GM12878 (cell line): ENCODE data around the gene IL1RAPL1. TPM values are rescaled to one million over a fixed set of nuclear protein-coding genes. Genes with fewer than 3 reads are reported as not detected.

Experiments used
- ATAC-seq: fragments of 200-7000 bp; cut with Tn5 transposase; 3 replicates; pipeline ENCODE4 v1.9.1; 2020; ENCODE audit warnings: mild to moderate bottlenecking, moderate library complexity
- BruUV-seq: library from RNA; stranded (reverse); fragments of 400-500 nt; replicated peaks from 2 replicates; lab custom pipeline; 2021; lab: Mats Ljungman, UMichigan
- CTCF ChIA-PET: fragments of 300-600 bp; sonication (Branson Sonifier 250); formaldehyde crosslinking; extraction: SDS; loops from one replicate; lab custom pipeline; 2021; ENCODE audit warnings: inconsistent platforms; lab: Yijun Ruan, JAX
- POLR2A ChIA-PET: fragments of 350-600 bp; formaldehyde crosslinking; extraction: SDS; loops from one replicate; lab custom pipeline; 2021; ENCODE audit warnings: inconsistent platforms; lab: Charles Lee
- RAD21 ChIA-PET: fragments of 300-600 bp; sonication (Branson Sonifier 250); formaldehyde crosslinking; loops from one replicate; lab custom pipeline; 2023; ENCODE audit warnings: antibody characterized with exemption; ENCODE audit not compliant: unreplicated experiment; lab: Charles Lee
- SMC1A ChIA-PET: fragments of 300-600 bp; sonication (Branson Sonifier 250); formaldehyde crosslinking; loops from one replicate; lab custom pipeline; 2023; ENCODE audit not compliant: unreplicated experiment, uncharacterized antibody; lab: Charles Lee
- DNase-seq: peaks from one replicate; pipeline ENCODE4 v3.0.0-alpha.2; 2011; ENCODE audit warnings: low read depth, low spot score
- FAIRE-seq: peaks from 3 replicates; lab custom pipeline; 2011; peaks lifted over from hg19 to GRCh38; lab: Jason Lieb, UNC
- H2AFZ ChIP-seq: 2 replicates; pipeline ENCODE4 v1.6.0; 2011; ENCODE audit warnings: low read depth, low read length, control low read depth; ENCODE audit not compliant: control insufficient read depth
- H3K27ac ChIP-seq: 2 replicates; pipeline ENCODE4 v1.5.1; 2011; ENCODE audit warnings: control low read depth; ENCODE audit not compliant: control insufficient read depth, insufficient read depth
- H3K27me3 ChIP-seq, 2 experiments: replicated peaks in 1 of 2; 2 replicates each; pipeline versions ENCODE4 v1.6.0 to v1.6.1; 2011; ENCODE audit warnings: low read length in 1 of 2; ENCODE audit not compliant: control insufficient read depth in 2 of 2, insufficient read depth in 2 of 2
- H3K36me3 ChIP-seq, 2 experiments: 2 replicates each; pipeline ENCODE4 v1.5.1; 2011; ENCODE audit warnings: low read length in 1 of 2; ENCODE audit not compliant: control insufficient read depth in 2 of 2, insufficient read depth in 2 of 2
- H3K4me1 ChIP-seq: 2 replicates; pipeline ENCODE4 v1.6.1; 2011; ENCODE audit warnings: mild to moderate bottlenecking, low read length, moderate library complexity, mixed read lengths; ENCODE audit not compliant: control insufficient read depth, insufficient read depth
- H3K4me2 ChIP-seq: 2 replicates; pipeline ENCODE4 v1.6.0; 2011; ENCODE audit warnings: control low read depth; ENCODE audit not compliant: control insufficient read depth, insufficient read depth
- H3K4me3 ChIP-seq: fragments of 200-600 bp; sonication (generic); 2 replicates; pipeline ENCODE4 v1.5.1; 2016
- H3K79me2 ChIP-seq: 2 replicates; pipeline ENCODE4 v1.6.0; 2011; ENCODE audit warnings: low read length; ENCODE audit not compliant: control insufficient read depth, insufficient read depth
- H3K9ac ChIP-seq: 2 replicates; pipeline ENCODE4 v1.8.0; 2011; ENCODE audit warnings: low read length, control low read depth, mixed read lengths; ENCODE audit not compliant: control insufficient read depth, insufficient read depth
- H3K9me3 ChIP-seq: replicated peaks from 3 replicates; pipeline ENCODE4 v1.5.1; 2011; ENCODE audit warnings: mild to moderate bottlenecking, low read length; ENCODE audit not compliant: control insufficient read depth, insufficient read depth
- H4K20me1 ChIP-seq: 2 replicates; pipeline ENCODE4 v1.6.0; 2011; ENCODE audit not compliant: control insufficient read depth, insufficient read depth
- CHD2 ChIP-seq: IDR thresholded peaks from 2 replicates; pipeline ENCODE4 v1.6.1; 2011; ENCODE audit warnings: low read depth, low read length, improper control_type of control experiment, borderline replicate concordance
- CREM ChIP-seq: IDR thresholded peaks from 2 replicates; pipeline ENCODE4 v1.6.1; 2014; ENCODE audit warnings: antibody characterized with exemption, low read depth
- HDAC6 ChIP-seq: fragments of 200-600 bp; sonication (generic); IDR thresholded peaks from one replicate; pipeline ENCODE4 v1.8.0; 2017; ENCODE audit warnings: antibody characterized with exemption; ENCODE audit not compliant: unreplicated experiment
- MAX ChIP-seq: IDR thresholded peaks from 2 replicates; pipeline ENCODE4 v1.6.1; 2012; ENCODE audit warnings: low read depth, low read length, improper control_type of control experiment
- MTA2 ChIP-seq: fragments of 450-650 bp; IDR thresholded peaks from 2 replicates; pipeline ENCODE4 v1.6.1; 2016; ENCODE audit warnings: low read depth, mild to moderate bottlenecking, moderate library complexity
- PML ChIP-seq: IDR thresholded peaks from 2 replicates; pipeline ENCODE4 v1.6.1; 2012; ENCODE audit warnings: low read length, inconsistent platforms
- POLR2AphosphoS5 ChIP-seq: IDR thresholded peaks from 2 replicates; pipeline ENCODE4 v1.6.1; 2011; ENCODE audit warnings: mild to moderate bottlenecking, low read length, inconsistent platforms
- RAD21 ChIP-seq: IDR thresholded peaks from 2 replicates; pipeline ENCODE4 v1.6.1; 2011; ENCODE audit warnings: mild to moderate bottlenecking, low read depth, low read length, moderate library complexity; ENCODE audit not compliant: insufficient read depth
- RB1 ChIP-seq: fragments of 450-650 bp; formaldehyde crosslinking; IDR thresholded peaks from 2 replicates; pipeline ENCODE4 v1.6.1; 2017; ENCODE audit warnings: mild to moderate bottlenecking, borderline replicate concordance
- SIX5 ChIP-seq: IDR thresholded peaks from 2 replicates; pipeline ENCODE4 v1.6.1; 2011; ENCODE audit warnings: mild to moderate bottlenecking, low read depth, low read length, moderate library complexity; ENCODE audit not compliant: severe bottlenecking
- SP1 ChIP-seq: IDR thresholded peaks from one replicate; pipeline ENCODE4 v1.6.1; 2011; ENCODE audit warnings: low read depth, low read length
- TBL1XR1 ChIP-seq: IDR thresholded peaks from 2 replicates; pipeline ENCODE4 v1.6.1; 2012; ENCODE audit warnings: low read depth, low read length, improper control_type of control experiment
- TCF3 ChIP-seq: IDR thresholded peaks from 2 replicates; pipeline ENCODE4 v1.6.1; 2012; ENCODE audit warnings: low read depth, mild to moderate bottlenecking, low read length, borderline replicate concordance; ENCODE audit not compliant: insufficient read depth
- ZBED1 ChIP-seq: IDR thresholded peaks from 2 replicates; pipeline ENCODE4 v1.6.1; 2016; ENCODE audit warnings: borderline replicate concordance
- ZBTB33 ChIP-seq: fragments of 450-650 bp; IDR thresholded peaks from 2 replicates; pipeline ENCODE4 v1.6.1; 2017; ENCODE audit warnings: mild to moderate bottlenecking
- WGBS: methylation state at CpG from one replicate; pipeline ENCODE4 v1.1.6; 2016; ENCODE audit warnings: low lambda C conversion rate; ENCODE audit not compliant: insufficient replicate concordance, insufficient coverage; ENCODE audit errors: missing lambda C conversion rate; 5-methylcytosine and 5-hydroxymethylcytosine counted together
- in situ Hi-C: fragments of 300-500 bp; cut with MboI; formaldehyde crosslinking; loops from 9 replicates; pipeline ENCODE4 v1.14.3; 2018; ENCODE audit warnings: mixed read lengths
- intact Hi-C: fragments of 100-400 bp; cut with micrococcal nuclease; formaldehyde crosslinking; loops from one replicate; pipeline ENCODE4 v1.14.2; 2022; ENCODE audit not compliant: unreplicated experiment
- polyA plus RNA-seq, 11 experiments: library from polyadenylated mRNA; depleted of rRNA in 4 of 11; unstranded in 6 of 11; stranded (reverse) in 5 of 11; fragments of >200 nt; fragmentation: Nextera tagmentation in 4 of 11; fragmentation: Illumina TruSeq in 1 of 11; extraction: Ambion mirVana in 4 of 11; extraction: Trizol in 1 of 11; gene quantifications; 1 replicate in 1 of 11; 2 replicates in 10 of 11; pipeline versions ENCODE4 v1.2.1 to v1.2.3, GENCODE V29; 2011 to 2016; ENCODE audit warnings: inconsistent platforms in 2 of 11, missing spikeins in 2 of 11, low read depth in 1 of 11
- total RNA-seq, 4 experiments: library from RNA; depleted of rRNA in 3 of 4; stranded (reverse); fragments of >200 nt in 3 of 4; fragmentation: Illumina TruSeq in 1 of 4; extraction: Trizol in 1 of 4; gene quantifications; 2 replicates each; pipeline versions ENCODE4 v1.2.1 to v1.2.3, GENCODE V29; 2013 to 2021

The IL1RAPL1 gene
- total and polyA plus RNA-seq, 10 of the 15 experiments (the other 5 are each of a cell fraction or from before 2014, with no cell fraction given) = not detected

- POLR2A ChIA-PET = no interaction called here
- peak; percentile 38 for ATAC-seq
- RAD21 ChIA-PET = no interaction called here
- H3K9ac ChIP-seq = no peak overlapping the region
- no peak overlapping the region for H2AFZ ChIP-seq
- BruUV-seq = no TSS peak
- H3K79me2 ChIP-seq = no peaks in the 10 kb centered on the region
- CTCF ChIA-PET = interaction anchor here (2.0 kb wide), 1 partner anchor 9 kb away, joined by 14 read pairs; no protein-coding TSS in a partner anchor
- no peaks in the 10 kb centered on the region for H3K36me3 ChIP-seq
- in situ Hi-C loops (no loop called here), intact Hi-C loops (no loop called here)
- SMC1A ChIA-PET = interaction anchor here (1.4 to 1.5 kb wide), 2 partner anchors 9 to 49 kb away, joined by 3 to 4 read pairs; no protein-coding TSS in a partner anchor
- no peak overlapping the region for H3K4me2 ChIP-seq
- H4K20me1 ChIP-seq = no peaks in the 10 kb centered on the region
- H3K27ac ChIP-seq = no peak overlapping the region
- no peak overlapping the region for H3K4me3 ChIP-seq
- 56% methylated on average over 1 of the region's 1 CpG for WGBS
- TF ChIP-seq TBL1XR1 (no peak), SP1 (no peak), RB1 (no peak), TCF3 (no peak), CHD2 (no peak), ZBED1 (no peak), ZBTB33 (no peak), HDAC6 (no peak), CREM (no peak), MTA2 (no peak), POLR2AphosphoS5 (no peak), MAX (no peak), SIX5 (no peak), RAD21 (no peak), PML (no peak)
- H3K9me3 ChIP-seq = no peaks in the 10 kb centered on the region
- H3K27me3 ChIP-seq = no peaks in the 10 kb centered on the region
- no peak for FAIRE-seq
- peaks cover 8% of the 10 kb centered on the region; the same call in 1 of the 2 replicates for H3K4me1 ChIP-seq
- DNase-seq = no peak
Observed at GRCh38 chrX:29487714-29488113, 900.5 kb downstream of the IL1RAPL1 start.
